H1 (cell line): Measurements from ENCODE around the gene RMND5B. TPM values are rescaled to one million over a fixed set of nuclear protein-coding genes. Genes with fewer than 3 reads are reported as not detected.
A peak's percentile ranks its signal among the peaks of the same experiment; 100 is the strongest.

Experiments used
- CBX5 ChIP-seq: fragments of 300-800, 300-1000 bp; sonication (generic); IDR thresholded peaks from 2 replicates; pipeline ENCODE4 v1.7.1; 2016; ENCODE audit warnings: antibody characterized with exemption, low read length, low read depth
- FOSL1 ChIP-seq: IDR thresholded peaks from 2 replicates; pipeline ENCODE4 v1.6.1; 2011; ENCODE audit warnings: mild to moderate bottlenecking, low read depth, low read length, moderate library complexity; ENCODE audit not compliant: insufficient read depth
- JUN ChIP-seq: IDR thresholded peaks from 2 replicates; pipeline ENCODE4 v1.6.1; 2011; ENCODE audit warnings: low read depth, mild to moderate bottlenecking, improper control_type of control experiment, low read length
- TAF7 ChIP-seq: optimal IDR thresholded peaks from 2 replicates; pipeline ENCODE3; 2011; ENCODE audit warnings: low read depth, mild to moderate bottlenecking, inconsistent platforms, low read length, moderate library complexity, borderline replicate concordance
- TCF12 ChIP-seq: IDR thresholded peaks from 2 replicates; pipeline ENCODE4 v1.6.1; 2011; ENCODE audit warnings: low read depth, mild to moderate bottlenecking, low read length
- polyA plus RNA-seq, 7 experiments: library from polyadenylated mRNA; depleted of rRNA in 3 of 7; stranded (reverse) in 5 of 7; unstranded in 2 of 7; fragments of >200 nt in 5 of 7; fragments of 200-250 nt in 2 of 7; gene quantifications; 1 replicate in 5 of 7; 2 replicates in 1 of 7; 4 replicates in 1 of 7; pipeline versions ENCODE4 v1.2.1 to v1.2.3, GENCODE V29; 2011 to 2013; ENCODE audit warnings: missing spikeins in 2 of 7, mixed read lengths in 2 of 7
- total RNA-seq: library from RNA; stranded (reverse); fragmentation: NEBNext Ultra II Directional; extraction: Animal tissue kit (Norgen Biotek cat#: 25700); gene quantifications from 2 replicates; pipeline ENCODE4 v1.2.1, GENCODE V29; 2021

The RMND5B gene
- total and polyA plus RNA-seq, 2 of the 8 experiments (the other 6 are each of a cell fraction or from before 2014, with no cell fraction given), result 75.9 to 90.2 TPM

DNA sequence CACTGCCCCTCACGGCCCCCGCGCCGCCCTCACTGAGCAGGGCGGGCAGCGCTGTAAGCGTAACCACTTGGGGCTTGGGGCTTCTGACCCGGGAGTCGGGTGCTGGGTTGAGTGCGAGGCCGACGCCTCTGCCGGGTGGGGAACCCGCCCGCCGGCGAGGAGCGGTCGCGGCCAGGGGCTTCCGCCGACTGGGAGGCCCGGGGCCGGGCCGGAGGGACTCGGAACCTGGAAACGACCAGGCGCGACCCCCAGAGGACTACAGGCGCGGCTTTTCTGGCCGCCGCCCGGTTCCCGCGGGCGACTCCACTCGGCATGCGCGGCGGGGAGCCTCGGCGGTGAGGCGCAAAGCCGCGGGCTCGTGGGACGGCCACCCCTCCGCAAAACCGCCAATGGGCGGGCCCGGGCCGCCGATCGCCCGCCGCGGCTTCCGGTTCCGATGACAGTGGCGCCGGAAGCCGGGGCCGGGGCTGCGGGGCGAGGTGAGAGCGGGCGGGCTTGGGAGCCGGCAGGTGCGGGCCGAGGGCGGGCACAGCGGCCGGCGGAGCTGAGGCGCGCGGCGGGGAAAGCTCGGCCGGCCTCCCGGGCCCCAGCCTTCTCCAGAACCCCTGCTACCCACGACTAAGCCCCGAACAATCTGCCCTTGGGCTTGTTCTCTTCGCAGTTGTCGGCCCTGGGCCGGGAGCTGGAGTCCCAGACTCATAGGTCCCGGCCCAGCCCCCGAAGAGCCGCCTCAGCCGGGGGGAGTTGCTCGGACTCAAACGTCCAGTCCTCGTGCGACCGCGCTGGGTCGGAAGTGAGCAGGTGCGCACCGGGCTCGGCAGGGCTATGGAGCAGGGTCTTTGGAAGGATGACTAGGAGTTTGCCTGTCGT lies at the start of gene RMND5B (continued):
- TF ChIP-seq TCF12 (0 out of 2 replicates have a peak, but pooled peaks have one; percentile 29), CBX5 (no peak), FOSL1 (no peak), JUN (no peak), TAF7 (peak; percentile 91)
